Measurements from ENCODE around the gene LAPTM5. TPM values are rescaled to one million over a fixed set of nuclear protein-coding genes. Genes with fewer than 3 reads are reported as not detected.

The LAPTM5 gene
- total RNA-seq, 4 donors from 2014 or later = 8.9 to 75.4 (median 40.4) TPM

DNA sequence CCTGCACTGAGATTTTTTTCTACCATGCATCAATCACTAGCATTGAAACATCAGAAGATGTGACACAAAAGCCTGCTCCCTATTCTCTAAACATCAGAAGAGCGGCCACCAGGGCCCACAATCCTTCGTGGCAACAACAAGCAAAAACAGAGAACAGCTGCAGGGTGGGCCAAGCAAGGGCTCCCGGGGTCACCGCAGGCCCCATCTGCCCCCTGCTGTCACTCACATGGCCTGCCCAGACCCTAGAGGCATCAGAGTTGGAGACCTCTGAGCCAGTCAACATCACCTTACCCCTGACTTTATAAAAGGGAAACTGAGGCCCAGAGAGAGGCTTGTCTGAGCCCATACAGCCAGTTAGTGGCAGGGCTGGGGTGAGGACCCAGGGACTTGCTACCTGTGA is 1.8 kb downstream of the LAPTM5 start:
- no peaks in the 10 kb centered on the region for H3K9me3 ChIP-seq
- no peak for ATAC-seq
- H3K27me3 ChIP-seq = peaks cover 17% of the 10 kb centered on the region
- H3K36me3 ChIP-seq = no peaks in the 10 kb centered on the region
- no CpG with 5 or more reads among the region's 4 CpGs for WGBS, 2 donors (ENCODE audit: low coverage in 1 of 2)
- H3K4me3 ChIP-seq = peak overlapping the region in 1 of 2 donors; percentile 44
- TF ChIP-seq POLR2AphosphoS5 (IDR thresholded peaks at IDR 0.05) (no peak), POLR2A (IDR thresholded peaks at IDR 0.05) (no peak), EP300 (IDR thresholded peaks at IDR 0.05) (no peak)
- TF ChIP-seq, protein P1, sequence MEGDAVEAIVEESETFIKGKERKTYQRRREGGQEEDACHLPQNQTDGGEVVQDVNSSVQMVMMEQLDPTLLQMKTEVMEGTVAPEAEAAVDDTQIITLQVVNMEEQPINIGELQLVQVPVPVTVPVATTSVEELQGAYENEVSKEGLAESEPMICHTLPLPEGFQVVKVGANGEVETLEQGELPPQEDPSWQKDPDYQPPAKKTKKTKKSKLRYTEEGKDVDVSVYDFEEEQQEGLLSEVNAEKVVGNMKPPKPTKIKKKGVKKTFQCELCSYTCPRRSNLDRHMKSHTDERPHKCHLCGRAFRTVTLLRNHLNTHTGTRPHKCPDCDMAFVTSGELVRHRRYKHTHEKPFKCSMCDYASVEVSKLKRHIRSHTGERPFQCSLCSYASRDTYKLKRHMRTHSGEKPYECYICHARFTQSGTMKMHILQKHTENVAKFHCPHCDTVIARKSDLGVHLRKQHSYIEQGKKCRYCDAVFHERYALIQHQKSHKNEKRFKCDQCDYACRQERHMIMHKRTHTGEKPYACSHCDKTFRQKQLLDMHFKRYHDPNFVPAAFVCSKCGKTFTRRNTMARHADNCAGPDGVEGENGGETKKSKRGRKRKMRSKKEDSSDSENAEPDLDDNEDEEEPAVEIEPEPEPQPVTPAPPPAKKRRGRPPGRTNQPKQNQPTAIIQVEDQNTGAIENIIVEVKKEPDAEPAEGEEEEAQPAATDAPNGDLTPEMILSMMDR (IDR thresholded peaks at IDR 0.05) = no peak
- H3K27ac ChIP-seq = peak overlapping the region in 1 of 4 donors; percentile 7
- peaks cover 0 to 17% (median 0%) of the 10 kb centered on the region in 3 donors for H3K4me1 ChIP-seq

DNA sequence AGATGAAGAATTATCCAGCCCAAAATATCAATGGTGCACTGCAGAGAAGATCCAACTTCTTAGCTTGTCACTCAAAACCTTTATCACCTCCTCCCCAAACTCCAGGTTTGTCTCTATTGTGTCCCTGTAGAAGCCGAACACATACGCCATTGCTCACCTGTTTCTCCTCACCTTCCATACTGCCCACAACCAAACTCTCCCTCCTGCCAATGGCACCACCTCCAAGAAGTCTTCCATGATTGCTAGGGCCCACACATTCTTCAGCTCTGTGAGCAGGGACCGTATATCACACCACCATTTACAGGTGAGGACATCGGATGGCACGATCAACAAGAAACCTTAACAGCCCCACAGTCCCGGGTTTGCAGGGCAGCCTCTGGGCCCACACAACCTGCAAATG is 2.2 kb downstream of the LAPTM5 start:
- Histone ChIP-seq H3K4me1 (peaks cover 0 to 17% (median 0%) of the 10 kb centered on the region in 3 donors), H3K4me3 (peak overlapping the region in 1 of 2 donors; percentile 44), H3K36me3 (no peaks in the 10 kb centered on the region), H3K9me3 (no peaks in the 10 kb centered on the region), H3K27me3 (peaks cover 17% of the 10 kb centered on the region), H3K27ac (peak overlapping the region in 1 of 4 donors; percentile 7)
- TF ChIP-seq POLR2A (IDR thresholded peaks at IDR 0.05) (no peak), POLR2AphosphoS5 (IDR thresholded peaks at IDR 0.05) (no peak), EP300 (IDR thresholded peaks at IDR 0.05) (no peak)
- TF ChIP-seq, protein P1 (IDR thresholded peaks at IDR 0.05) = no peak
- ATAC-seq = no peak
- WGBS, 2 donors (ENCODE audit: low coverage in 1 of 2) = 83 to 94% methylated on average over 2 to 6 of the region's 6 CpGs

- H3K4me1 ChIP-seq = peaks cover 0 to 17% (median 0%) of the 10 kb centered on the region in 3 donors
- peak overlapping the region in 1 of 2 donors; percentile 6 for H3K4me3 ChIP-seq
- H3K36me3 ChIP-seq = no peaks in the 10 kb centered on the region
- H3K27me3 ChIP-seq = peaks cover 17% of the 10 kb centered on the region
- 67 to 100% methylated on average over 1 to 5 of the region's 9 CpGs for WGBS, 2 donors (ENCODE audit: low coverage in 1 of 2)
- H3K9me3 ChIP-seq = no peaks in the 10 kb centered on the region
- TF ChIP-seq, protein P1 (IDR thresholded peaks at IDR 0.05) = no peak
- TF ChIP-seq POLR2A (IDR thresholded peaks at IDR 0.05) = no peak
- no peak for TF ChIP-seq POLR2AphosphoS5 (IDR thresholded peaks at IDR 0.05)
- TF ChIP-seq EP300 (IDR thresholded peaks at IDR 0.05) = no peak
- ATAC-seq = no peak
- H3K27ac ChIP-seq = peak overlapping the region in 1 of 4 donors; percentile 7
Measured at GRCh38 chr1:30754684-30755171, 2.8 kb downstream of the LAPTM5 start.

GRCh38 chr1:30753660-30754123 is 3.9 kb downstream of the LAPTM5 start:
- TF ChIP-seq EP300 (IDR thresholded peaks at IDR 0.05) = no peak
- no peak for TF ChIP-seq POLR2A (IDR thresholded peaks at IDR 0.05)
- TF ChIP-seq POLR2AphosphoS5 (IDR thresholded peaks at IDR 0.05) = no peak
- TF ChIP-seq, protein P1 (IDR thresholded peaks at IDR 0.05) = no peak
- H3K4me3 ChIP-seq = no peak overlapping the region

GRCh38 chr1:30753118-30753517 is 4.5 kb downstream of the LAPTM5 start:
- Histone ChIP-seq H3K4me3 (no peak overlapping the region), H3K27ac (peak overlapping the region in 1 of 4 donors; percentile 26), H3K4me1 (peaks cover 0 to 28% (median 0%) of the 10 kb centered on the region in 3 donors), H3K36me3 (no peaks in the 10 kb centered on the region), H3K27me3 (peaks cover 17% of the 10 kb centered on the region), H3K9me3 (no peaks in the 10 kb centered on the region)
- 57 to 58% methylated on average over 1 to 3 of the region's 3 CpGs for WGBS, 2 donors (ENCODE audit: low coverage in 1 of 2)
- TF ChIP-seq EP300 (IDR thresholded peaks at IDR 0.05) = no peak
- TF ChIP-seq POLR2AphosphoS5 (IDR thresholded peaks at IDR 0.05) = no peak
- no peak for TF ChIP-seq POLR2A (IDR thresholded peaks at IDR 0.05)
- TF ChIP-seq, protein P1 (IDR thresholded peaks at IDR 0.05) = no peak
- no peak for ATAC-seq

More at GRCh38 chr1:30753660-30754123, 3.9 kb downstream of the LAPTM5 start:
- H3K9me3 ChIP-seq = no peaks in the 10 kb centered on the region
- ATAC-seq = no peak
- peak overlapping the region in 1 of 4 donors; percentile 7 for H3K27ac ChIP-seq
- peaks cover 17% of the 10 kb centered on the region for H3K27me3 ChIP-seq
- H3K36me3 ChIP-seq = no peaks in the 10 kb centered on the region
- 54 to 70% methylated on average over 13 of the region's 13 CpGs for WGBS, 2 donors (ENCODE audit: low coverage in 1 of 2)
- peaks cover 0 to 26% (median 0%) of the 10 kb centered on the region in 3 donors for H3K4me1 ChIP-seq

Data from gastroesophageal sphincter (tissue), 4 donors.